Measurements from ENCODE around the gene FAM111A. TPM values are rescaled to one million over a fixed set of nuclear protein-coding genes. Genes with fewer than 3 reads are reported as not detected.
"Not testable (repeated sequence)": the region's sequence is repeated elsewhere in the genome, so short reads cannot be mapped to it uniquely, and the experiment has no call there.

FAM111A gene
- total RNA-seq, 2 experiments from 2014 or later = 154 to 167 TPM

DNA sequence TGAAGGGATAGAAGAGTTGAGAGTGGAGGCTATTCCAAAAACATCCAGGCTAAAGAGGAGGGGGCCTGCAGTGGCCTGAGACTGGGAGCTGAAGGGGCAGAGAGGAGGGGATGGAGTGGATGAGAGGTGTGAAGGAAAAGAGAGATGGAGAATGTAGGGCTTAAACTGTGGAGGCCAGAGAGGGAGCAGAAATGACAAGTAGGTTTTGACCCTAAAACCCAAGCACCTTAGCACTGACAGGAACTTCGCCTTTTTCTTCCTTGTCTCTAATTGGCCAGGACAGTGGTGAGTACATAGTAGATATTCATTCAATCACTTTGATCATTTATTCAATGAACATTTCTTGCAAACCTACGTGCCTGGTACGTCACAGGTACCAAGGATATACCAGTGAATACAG is 28.3 kb upstream of the FAM111A start:
- Mint-ChIP-seq H3K27ac (no peak overlapping the region), H3K27me3 (ENCODE audit: low read depth) (no peaks in the 10 kb centered on the region), H3K9me3 (ENCODE audit: insufficient read depth) (peaks cover 20% of the 10 kb centered on the region), H3K4me3 (no peak overlapping the region), H3K4me1 (ENCODE audit: low read depth) (peaks cover 23% of the 10 kb centered on the region), H3K36me3 (ENCODE audit: low read depth) (peaks cover 96% of the 10 kb centered on the region)
- ChIA-PET CTCF (interaction anchor here (0.8 kb wide), 1 partner anchor 21 kb away, joined by 3 read pairs; no protein-coding TSS in a partner anchor), POLR2A (interaction anchor here (1.0 kb wide), 1 partner anchor 30 kb away, joined by 3 read pairs; no protein-coding TSS in a partner anchor)
- no peak for DNase-seq
- no peak for ATAC-seq

DNA sequence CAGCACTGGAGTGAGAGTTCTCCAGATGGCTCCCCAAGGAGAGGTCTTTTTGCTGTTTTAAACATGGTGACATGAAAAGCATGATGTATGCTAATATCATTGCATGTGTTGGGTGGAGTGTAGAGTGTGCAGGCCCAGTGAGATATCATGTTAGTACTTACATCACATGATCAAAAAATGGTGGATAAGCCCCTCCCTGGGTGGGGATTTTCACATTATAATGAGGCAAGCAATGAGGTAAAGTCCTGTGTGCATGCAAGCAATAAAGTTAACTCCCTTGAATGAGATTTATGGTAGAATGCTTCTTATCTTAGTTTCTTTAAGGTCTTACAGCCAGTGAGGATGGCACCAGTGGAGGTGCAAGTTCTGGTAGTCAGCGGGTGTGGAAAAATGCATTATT is 27.1 kb upstream of the FAM111A start:
- Mint-ChIP-seq H3K36me3 (ENCODE audit: low read depth) (peaks cover 91% of the 10 kb centered on the region), H3K4me1 (ENCODE audit: low read depth) (peaks cover 12% of the 10 kb centered on the region), H3K27me3 (ENCODE audit: low read depth) (no peaks in the 10 kb centered on the region), H3K27ac (no peak overlapping the region), H3K9me3 (ENCODE audit: insufficient read depth) (peaks cover 20% of the 10 kb centered on the region), H3K4me3 (no peak overlapping the region)
- DNase-seq = no peak
- CTCF ChIA-PET = no interaction called here
- POLR2A ChIA-PET = no interaction called here
- ATAC-seq = no peak

DNA sequence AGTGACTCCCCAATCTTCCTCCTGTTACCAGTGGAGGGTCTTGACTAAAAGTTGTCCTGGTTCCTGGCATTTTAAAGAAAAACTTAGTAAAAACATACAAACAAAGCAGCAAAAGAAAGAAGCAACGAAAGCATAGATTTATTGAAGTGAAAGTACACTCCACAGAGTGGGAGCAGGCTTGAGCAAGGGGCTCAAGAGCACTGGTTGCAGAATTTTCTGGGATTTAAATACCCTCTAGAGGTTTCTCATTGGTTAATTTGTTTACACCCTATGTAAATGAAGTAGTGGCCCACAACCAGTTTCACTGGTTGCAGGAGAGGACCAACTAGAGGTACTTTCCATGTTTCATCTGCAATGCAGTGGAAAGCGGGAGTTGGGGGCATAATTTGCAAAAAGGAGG is 24.9 kb upstream of the FAM111A start:
- ChIA-PET CTCF (no interaction called here), POLR2A (no interaction called here)
- Mint-ChIP-seq H3K27ac (no peak overlapping the region), H3K4me1 (ENCODE audit: low read depth) (peaks cover 1% of the 10 kb centered on the region), H3K9me3 (ENCODE audit: insufficient read depth) (peaks cover 20% of the 10 kb centered on the region), H3K27me3 (ENCODE audit: low read depth) (no peaks in the 10 kb centered on the region), H3K36me3 (ENCODE audit: low read depth) (peaks cover 84% of the 10 kb centered on the region), H3K4me3 (no peak overlapping the region)
- DNase-seq = no peak
- no peak for ATAC-seq

DNA sequence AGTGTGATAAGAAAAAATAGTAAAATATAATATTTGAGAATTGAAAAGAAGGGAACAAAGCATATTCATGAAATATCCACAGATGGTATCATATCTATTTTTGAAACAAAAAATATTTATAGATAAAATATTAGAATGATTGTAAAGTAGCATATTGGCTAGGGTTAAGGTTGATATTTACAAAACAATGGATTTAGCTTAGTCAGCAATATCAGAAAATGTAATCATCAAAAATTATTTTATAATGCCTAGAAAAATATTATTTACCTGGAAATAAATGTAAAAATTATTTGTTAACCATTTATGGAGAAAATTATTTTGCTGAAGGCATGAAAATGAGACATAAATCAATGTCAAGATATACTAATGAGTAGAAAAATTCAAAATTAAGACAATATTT is 22.8 kb upstream of the FAM111A start:
- H3K4me3 Mint-ChIP-seq = no peak overlapping the region
- peaks cover 1% of the 10 kb centered on the region for H3K4me1 Mint-ChIP-seq (ENCODE audit: low read depth)
- H3K36me3 Mint-ChIP-seq (ENCODE audit: low read depth) = peaks cover 80% of the 10 kb centered on the region
- H3K27ac Mint-ChIP-seq = no peak overlapping the region
- DNase-seq = no peak
- peaks cover 28% of the 10 kb centered on the region for H3K9me3 Mint-ChIP-seq (ENCODE audit: insufficient read depth)
- CTCF ChIA-PET = interaction anchor here (2.1 kb wide), 1 partner anchor 16 kb away, joined by 13 read pairs; no protein-coding TSS in a partner anchor
- no peaks in the 10 kb centered on the region for H3K27me3 Mint-ChIP-seq (ENCODE audit: low read depth)
- POLR2A ChIA-PET = interaction anchor here (1.7 kb wide), 1 partner anchor 13 kb away, joined by 5 read pairs; the partner anchor contains the start of gene FAM111B
- no peak for ATAC-seq

DNA sequence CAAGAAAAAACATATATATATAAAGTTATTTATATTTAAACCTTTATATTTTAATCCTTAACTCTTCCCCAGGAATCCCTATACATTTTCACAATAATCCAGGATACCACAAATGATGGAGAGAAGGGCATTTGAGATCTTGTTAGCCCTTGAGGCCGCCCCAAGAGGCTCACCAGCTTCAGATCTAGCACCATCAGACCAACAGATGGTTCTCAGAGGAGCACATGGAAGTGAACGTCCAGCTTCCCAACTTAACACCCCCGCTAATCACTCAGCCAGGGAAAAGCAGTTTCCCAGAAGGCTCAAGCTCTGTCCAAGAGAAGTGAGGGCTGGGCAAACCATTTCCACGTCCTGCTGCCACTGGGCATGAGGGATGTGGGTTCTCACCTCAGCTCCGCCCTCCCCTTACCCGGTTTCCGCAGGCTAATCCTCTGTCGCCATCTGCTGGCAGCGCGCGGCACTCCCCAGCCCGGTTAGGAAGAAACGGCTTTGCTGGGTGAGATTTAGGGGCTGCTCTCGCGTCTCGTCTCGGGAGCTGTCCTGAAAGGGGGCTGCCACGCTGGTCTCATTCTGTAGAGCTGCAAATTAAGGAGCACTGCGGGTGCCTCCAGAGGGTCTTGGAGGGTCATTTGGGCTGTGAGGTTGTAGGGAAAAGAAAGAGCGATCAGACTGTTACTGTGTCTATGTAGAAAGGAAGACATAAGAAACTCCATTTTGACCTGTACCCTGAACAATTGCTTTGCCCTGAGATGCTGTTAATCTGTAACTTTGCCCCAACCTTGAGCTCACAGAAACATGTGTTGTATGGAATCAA is 6.8 kb upstream of the FAM111A start:
- peak overlapping the region; percentile 84 for H3K27ac Mint-ChIP-seq
- POLR2A ChIA-PET = interaction anchor here (0.9 to 2.1 kb wide), 2 partner anchors 22 to 28 kb away, joined by 3 to 18 read pairs; partner anchors contain the start of gene FAM111B
- H3K36me3 Mint-ChIP-seq (ENCODE audit: low read depth) = peaks cover 63% of the 10 kb centered on the region

DNA sequence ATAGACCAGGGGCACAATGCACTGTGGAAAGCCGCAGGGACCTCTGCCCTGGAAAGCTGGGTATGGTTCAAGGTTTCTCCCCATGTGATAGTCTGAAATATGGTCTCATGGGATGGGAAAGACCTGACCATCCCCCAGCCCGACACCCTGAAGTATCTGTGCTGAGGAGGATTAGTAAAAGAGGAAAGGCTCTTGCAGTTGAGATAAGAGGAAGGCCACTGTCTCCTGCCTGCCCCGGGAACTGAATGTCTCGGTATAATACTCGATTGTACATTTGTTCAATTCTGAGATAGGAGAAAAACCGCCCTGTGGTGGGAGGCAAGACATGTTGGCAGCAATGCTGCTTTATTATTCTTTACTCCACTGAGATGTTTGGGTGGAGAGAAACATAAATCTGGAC is 6.1 kb upstream of the FAM111A start:
- ATAC-seq; H3K4me3 Mint-ChIP-seq; H3K27ac Mint-ChIP-seq; DNase-seq; H3K27me3 Mint-ChIP-seq (ENCODE audit: low read depth); H3K9me3 Mint-ChIP-seq (ENCODE audit: insufficient read depth): not testable (repeated sequence)
- Mint-ChIP-seq H3K4me1 (ENCODE audit: low read depth) (peaks cover 31% of the 10 kb centered on the region), H3K36me3 (ENCODE audit: low read depth) (peaks cover 56% of the 10 kb centered on the region)
- CTCF ChIA-PET = interaction anchor here (0.6 to 5.5 kb wide), 28 partner anchors 10 to 554 kb away, joined by 3 to 52 read pairs (median 6); partner anchors contain the start of gene FAM111B
- POLR2A ChIA-PET = interaction anchor here (2.1 kb wide), 1 partner anchor 29 kb away, joined by 18 read pairs; the partner anchor contains the start of gene FAM111B

More for the DNA sequence above, 6.8 kb upstream of the FAM111A start:
- H3K9me3 Mint-ChIP-seq (ENCODE audit: insufficient read depth) = peaks cover 14% of the 10 kb centered on the region
- H3K27me3 Mint-ChIP-seq (ENCODE audit: low read depth) = no peaks in the 10 kb centered on the region
- CTCF ChIA-PET = interaction anchor here (0.6 to 5.5 kb wide), 38 partner anchors 8 to 553 kb away, joined by 3 to 52 read pairs (median 4); partner anchors contain the start of gene FAM111B
- peak; percentile 99 for ATAC-seq
- H3K4me1 Mint-ChIP-seq (ENCODE audit: low read depth) = peaks cover 24% of the 10 kb centered on the region
- peak overlapping the region; percentile 54 for H3K4me3 Mint-ChIP-seq
- peak; percentile 92 for DNase-seq

DNA sequence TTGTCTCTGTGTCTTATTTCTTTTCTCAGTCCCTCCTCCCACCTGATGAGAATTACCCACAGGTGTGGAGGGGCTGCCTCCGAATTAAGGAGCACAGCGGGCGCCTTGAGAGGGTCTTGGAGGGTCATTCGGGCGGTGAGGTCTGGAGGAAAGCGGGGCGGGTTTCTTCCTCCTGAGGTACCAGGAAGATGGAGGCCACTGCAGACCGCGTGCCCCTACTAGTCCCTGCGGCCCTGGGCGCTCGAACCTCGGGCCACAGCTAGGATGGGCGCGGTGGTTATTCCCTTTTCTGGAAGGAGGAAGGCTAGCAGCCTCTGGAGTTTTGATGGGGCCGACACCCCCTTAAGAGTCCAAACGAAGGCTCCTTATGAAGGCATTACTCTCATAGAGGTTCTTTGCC is 5.5 kb upstream of the FAM111A start:
- peaks cover 50% of the 10 kb centered on the region for H3K36me3 Mint-ChIP-seq (ENCODE audit: low read depth)
- no peak overlapping the region for H3K27ac Mint-ChIP-seq
- no peaks in the 10 kb centered on the region for H3K27me3 Mint-ChIP-seq (ENCODE audit: low read depth)
- ChIA-PET CTCF (interaction anchor here (0.6 to 5.5 kb wide), 3 partner anchors 20 to 1758 kb away, joined by 3 to 47 read pairs (median 44); no protein-coding TSS in a partner anchor), POLR2A (no interaction called here)
- peaks cover 38% of the 10 kb centered on the region for H3K4me1 Mint-ChIP-seq (ENCODE audit: low read depth)
- no peak for ATAC-seq
- DNase-seq = no peak
- peaks cover 7% of the 10 kb centered on the region for H3K9me3 Mint-ChIP-seq (ENCODE audit: insufficient read depth)
- no peak overlapping the region for H3K4me3 Mint-ChIP-seq

DNA sequence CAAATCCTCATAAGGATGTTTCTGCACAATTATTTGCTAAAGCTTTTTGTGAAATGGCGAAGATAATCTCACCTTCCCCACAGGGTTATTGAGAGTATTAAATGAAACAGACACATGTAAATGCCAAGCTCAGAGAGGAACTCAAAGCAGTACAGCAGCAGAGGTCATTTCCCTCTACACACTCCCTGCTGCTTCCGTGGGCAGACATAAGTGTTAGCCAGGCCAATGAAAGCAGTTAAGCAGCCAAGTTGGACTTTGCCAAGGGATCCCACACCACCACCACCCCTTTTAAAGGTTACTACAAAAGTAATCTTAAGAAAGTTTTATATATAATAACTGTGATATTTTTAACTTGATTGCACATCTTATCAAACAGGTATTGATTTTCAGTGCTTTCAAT is 4.0 kb upstream of the FAM111A start:
- H3K27me3 Mint-ChIP-seq (ENCODE audit: low read depth) = no peaks in the 10 kb centered on the region
- H3K9me3 Mint-ChIP-seq (ENCODE audit: insufficient read depth) = no peaks in the 10 kb centered on the region
- peaks cover 46% of the 10 kb centered on the region for H3K4me1 Mint-ChIP-seq (ENCODE audit: low read depth)
- CTCF ChIA-PET = interaction anchor here (5.5 kb wide), 1 partner anchor 19 kb away, joined by 44 read pairs; no protein-coding TSS in a partner anchor
- POLR2A ChIA-PET = no interaction called here
- DNase-seq = no peak
- no peak overlapping the region for H3K27ac Mint-ChIP-seq
- H3K4me3 Mint-ChIP-seq = no peak overlapping the region
- ATAC-seq = no peak
- peaks cover 48% of the 10 kb centered on the region for H3K36me3 Mint-ChIP-seq (ENCODE audit: low read depth)

DNA sequence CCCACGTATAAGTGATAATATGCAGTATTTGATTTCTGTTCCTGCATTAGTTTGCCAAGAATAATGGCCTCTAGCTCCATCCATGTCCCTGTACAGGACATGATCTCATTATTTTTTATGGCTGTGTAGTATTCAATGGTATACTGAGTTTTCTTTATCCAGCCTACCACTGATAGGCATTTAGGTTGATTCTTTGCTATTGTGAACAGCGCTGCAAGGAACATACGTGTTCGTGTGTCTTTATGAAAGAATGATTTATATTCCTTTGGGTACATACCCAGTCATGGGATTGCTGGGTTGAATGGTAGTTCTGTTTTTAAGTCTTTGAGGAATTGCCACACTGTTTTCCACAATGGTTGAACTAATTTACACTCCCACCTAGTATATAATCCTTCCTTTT is 1.5 kb upstream of the FAM111A start:
- H3K36me3 Mint-ChIP-seq (ENCODE audit: low read depth) = peaks cover 46% of the 10 kb centered on the region
- CTCF ChIA-PET = interaction anchor here (1.0 to 9.1 kb wide), 8 partner anchors 10 to 619 kb away, joined by 3 to 178 read pairs (median 5); partner anchors contain the start of gene DTX4
- DNase-seq (no peak), ATAC-seq (no peak)
- H3K4me1 Mint-ChIP-seq (ENCODE audit: low read depth) = peaks cover 41% of the 10 kb centered on the region
- H3K27me3 Mint-ChIP-seq (ENCODE audit: low read depth) = no peaks in the 10 kb centered on the region
- H3K27ac Mint-ChIP-seq = no peak overlapping the region
- POLR2A ChIA-PET = interaction anchor here (1.0 to 3.1 kb wide), 2 partner anchors 34 to 564 kb away, joined by 3 to 23 read pairs; partner anchors contain the start of gene FAM111B
- no peaks in the 10 kb centered on the region for H3K9me3 Mint-ChIP-seq (ENCODE audit: insufficient read depth)
- H3K4me3 Mint-ChIP-seq = peak overlapping the region; percentile 97

DNA sequence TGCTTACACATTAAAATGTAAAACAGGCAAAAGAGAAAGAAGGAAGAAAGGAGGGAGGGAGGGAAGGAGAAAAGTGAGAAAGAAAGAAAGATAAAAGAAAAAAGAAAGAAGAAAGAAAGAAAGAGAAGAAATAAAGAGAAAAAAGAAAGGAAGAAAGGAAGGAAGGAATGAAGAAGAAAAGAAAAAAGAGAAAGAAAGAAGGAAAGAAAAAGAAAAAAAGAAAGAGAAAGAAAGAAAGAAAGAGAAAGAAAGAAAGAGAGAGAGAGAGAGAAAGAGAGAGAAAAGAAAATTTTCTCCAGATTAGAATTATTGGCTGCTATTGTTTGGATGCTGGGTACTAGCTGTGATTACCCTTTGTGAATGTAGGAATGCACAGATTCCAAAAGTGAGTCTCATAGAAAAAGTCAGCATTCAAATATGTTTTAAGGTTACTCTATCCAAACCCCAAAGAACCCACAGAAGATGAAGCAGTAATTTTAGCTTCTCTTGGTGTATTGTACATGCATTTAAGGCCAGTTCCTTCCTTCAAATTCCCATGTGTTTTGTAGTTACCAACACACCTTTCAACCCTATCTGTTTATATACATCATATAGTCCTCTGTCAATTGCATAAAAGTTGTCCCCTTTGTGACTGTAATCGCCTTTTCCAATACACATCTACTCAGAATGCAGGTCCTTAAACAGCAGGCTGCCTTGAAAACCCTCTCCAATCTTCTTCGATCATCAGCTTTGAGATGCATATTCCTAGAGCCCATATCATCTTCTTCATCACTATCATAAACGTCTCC is 789 bp upstream of the FAM111A start:
- ChIA-PET CTCF (interaction anchor here (0.9 to 9.1 kb wide), 12 partner anchors 9 to 618 kb away, joined by 3 to 178 read pairs (median 4); partner anchors contain the start of genes DTX4 and FAM111B), POLR2A (interaction anchor here (0.6 to 3.1 kb wide), 7 partner anchors 10 to 564 kb away, joined by 3 to 23 read pairs (median 3); partner anchors contain the start of genes DTX4 and FAM111B)
- no peaks in the 10 kb centered on the region for H3K9me3 Mint-ChIP-seq (ENCODE audit: insufficient read depth)
- peak overlapping the region; percentile 97 for H3K27ac Mint-ChIP-seq
- ATAC-seq (peak; percentile 2), DNase-seq (no peak)
- H3K4me1 Mint-ChIP-seq (ENCODE audit: low read depth) = peaks cover 45% of the 10 kb centered on the region
- no peaks in the 10 kb centered on the region for H3K27me3 Mint-ChIP-seq (ENCODE audit: low read depth)
- H3K36me3 Mint-ChIP-seq (ENCODE audit: low read depth) = peaks cover 53% of the 10 kb centered on the region
- peak overlapping the region; percentile 97 for H3K4me3 Mint-ChIP-seq

DNA sequence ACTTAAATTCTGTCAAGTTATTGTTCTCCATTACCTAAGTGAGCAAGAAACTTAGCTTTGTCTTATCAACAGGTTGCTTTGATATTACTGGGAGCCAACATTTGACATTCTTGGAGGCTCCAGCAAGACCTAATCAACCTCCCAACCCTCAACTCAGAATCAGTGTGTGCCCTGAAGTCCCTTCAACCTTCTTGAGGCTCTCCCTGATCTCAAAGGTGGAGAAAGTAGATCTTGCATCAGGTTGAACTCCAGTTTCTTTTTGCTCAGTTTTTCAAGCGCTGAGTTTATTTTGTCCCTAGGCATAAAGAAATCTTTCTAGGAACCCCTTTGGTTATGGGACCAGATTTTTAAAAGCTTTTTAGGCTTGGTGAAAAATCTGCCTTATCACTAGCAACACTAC is 1.4 kb downstream of the FAM111A start:
- Mint-ChIP-seq H3K36me3 (ENCODE audit: low read depth) (peaks cover 64% of the 10 kb centered on the region), H3K4me1 (ENCODE audit: low read depth) (peaks cover 67% of the 10 kb centered on the region), H3K27ac (peak overlapping the region; percentile 97), H3K27me3 (ENCODE audit: low read depth) (no peaks in the 10 kb centered on the region), H3K4me3 (peak overlapping the region; percentile 97), H3K9me3 (ENCODE audit: insufficient read depth) (no peaks in the 10 kb centered on the region)
- ChIA-PET POLR2A (interaction anchor here (0.7 to 2.4 kb wide), 9 partner anchors 9 to 567 kb away, joined by 3 to 27 read pairs (median 3); partner anchors contain the start of gene FAM111B), CTCF (interaction anchor here (0.9 to 9.1 kb wide), 14 partner anchors 8 to 576 kb away, joined by 3 to 178 read pairs (median 4); partner anchors contain the start of genes DTX4, FAM111B and PATL1)
- DNase-seq = no peak
- ATAC-seq = no peak
